Caco-2 (cell line): ENCODE measurements around the gene CD163. TPM values are rescaled to one million over a fixed set of nuclear protein-coding genes. Genes with fewer than 3 reads are reported as not detected.

Experiments used
- BruUV-seq: library from RNA; stranded (reverse); fragments of 400-500 nt; replicated peaks from 2 replicates; lab custom pipeline; 2021; lab: Mats Ljungman, UMichigan
- CTCF ChIA-PET: fragments of 300-600 bp; sonication (Branson Sonifier 250); formaldehyde crosslinking; loops from one replicate; lab custom pipeline; 2022; ENCODE audit warnings: antibody characterized with exemption; lab: Charles Lee
- POLR2A ChIA-PET: fragments of 300-600 bp; sonication (Branson Sonifier 250); formaldehyde crosslinking; loops from one replicate; lab custom pipeline; 2022; ENCODE audit warnings: antibody characterized with exemption; lab: Charles Lee
- DNase-seq, 2 experiments: peaks; one replicate each; pipeline versions ENCODE4 v3.0.0 to v3.0.0-alpha.2; 2020 to 2022
- H3K27me3 ChIP-seq: replicated peaks from 2 replicates; pipeline ENCODE4 v1.6.0; 2011; ENCODE audit warnings: low read length; ENCODE audit not compliant: control insufficient read depth, insufficient read depth
- H3K36me3 ChIP-seq: 2 replicates; pipeline ENCODE4 v1.5.1; 2011; ENCODE audit warnings: low read length; ENCODE audit not compliant: control insufficient read depth, insufficient read depth
- H3K4me1 ChIP-seq: fragments of 250-450 bp; sonication (Bioruptor Pico); 2 replicates; pipeline ENCODE4 v1.5.1; 2020; ENCODE audit warnings: mild to moderate bottlenecking
- H3K4me3 ChIP-seq: 2 replicates; pipeline ENCODE4 v1.5.1; 2011; ENCODE audit warnings: low read depth, mild to moderate bottlenecking, control low read depth, low read length
- H3K9me3 ChIP-seq: fragments of 250-450 bp; sonication (Bioruptor Pico); 2 replicates; pipeline ENCODE4 v1.5.1; 2020; ENCODE audit warnings: mild to moderate bottlenecking, moderate library complexity
- H3K27ac Mint-ChIP-seq: one replicate; pipeline ENCODE4 v1.8.0; 2022; ENCODE audit warnings: mixed read lengths; ENCODE audit not compliant: unreplicated experiment
- H3K27me3 Mint-ChIP-seq: one replicate; pipeline ENCODE4 v1.8.0; 2022; ENCODE audit warnings: mixed read lengths; ENCODE audit not compliant: insufficient read depth, unreplicated experiment
- H3K36me3 Mint-ChIP-seq: one replicate; pipeline ENCODE4 v1.8.0; 2022; ENCODE audit warnings: mild to moderate bottlenecking, mixed read lengths; ENCODE audit not compliant: insufficient read depth, unreplicated experiment
- H3K4me1 Mint-ChIP-seq: one replicate; pipeline ENCODE4 v1.8.0; 2022; ENCODE audit warnings: low read depth, mixed read lengths; ENCODE audit not compliant: unreplicated experiment
- H3K4me3 Mint-ChIP-seq: one replicate; pipeline ENCODE4 v1.8.0; 2022; ENCODE audit warnings: mild to moderate bottlenecking, moderate library complexity, mixed read lengths; ENCODE audit not compliant: unreplicated experiment
- H3K9me3 Mint-ChIP-seq: one replicate; pipeline ENCODE4 v1.8.0; 2022; ENCODE audit warnings: mixed read lengths; ENCODE audit not compliant: unreplicated experiment
- CTCF ChIP-seq, 2 experiments: fragments of 200-600 bp in 1 of 2; IDR thresholded peaks; 1 replicate in 1 of 2; 2 replicates in 1 of 2; pipeline versions ENCODE4 v1.5.1 to v1.8.0; 2011 to 2022; ENCODE audit warnings: antibody characterized with exemption in 1 of 2, control low read depth in 1 of 2, inconsistent platforms in 1 of 2, low read depth in 1 of 2, low read length in 1 of 2, mild to moderate bottlenecking in 1 of 2, moderate library complexity in 1 of 2; ENCODE audit not compliant: insufficient read depth in 1 of 2, severe bottlenecking in 1 of 2, unreplicated experiment in 1 of 2
- intact Hi-C: fragments of 100-400 bp; cut with micrococcal nuclease; formaldehyde crosslinking; loops from one replicate; pipeline ENCODE4 v1.10.0; 2022; ENCODE audit not compliant: unreplicated experiment
- total RNA-seq: library from RNA; stranded (reverse); gene quantifications from 2 replicates; pipeline ENCODE4 v1.2.3, GENCODE V29; 2022

The CD163 gene
- total RNA-seq, 1 experiment from 2014 or later = 0.20 TPM

- intact Hi-C loops = no loop called here
- Mint-ChIP-seq H3K4me1 (peaks cover 10% of the 10 kb centered on the region), H3K36me3 (no peaks in the 10 kb centered on the region), H3K4me3 (no peak overlapping the region), H3K9me3 (peaks cover 11% of the 10 kb centered on the region), H3K27me3 (peaks cover 14% of the 10 kb centered on the region), H3K27ac (no peak overlapping the region)
- H3K9me3 ChIP-seq = no peaks in the 10 kb centered on the region; the same call in 1 of the 2 replicates
- H3K27me3 ChIP-seq = no peaks in the 10 kb centered on the region
- no peak for TF ChIP-seq CTCF (IDR thresholded peaks at IDR 0.05; ENCODE audit: insufficient read depth in 1 of 2, low read depth in 1 of 2, low read length in 1 of 2, severe bottlenecking in 1 of 2, unreplicated experiment in 1 of 2)
- BruUV-seq = no TSS peak
- ChIA-PET POLR2A (no interaction called here), CTCF (no interaction called here)
- DNase-seq = no peak
- no peaks in the 10 kb centered on the region for H3K36me3 ChIP-seq
- H3K4me3 ChIP-seq = no peak overlapping the region
- 0 out of 2 replicates have a peak, but pooled peaks cover 3% of the 10 kb centered on the region for H3K4me1 ChIP-seq
These were observed 51.8 kb downstream of the CD163 start for GRCh38 chr12:7451756-7452155.

- BruUV-seq = no TSS peak
- Histone ChIP-seq H3K9me3 (no peaks in the 10 kb centered on the region; the same call in 1 of the 2 replicates), H3K4me3 (no peak overlapping the region), H3K36me3 (no peaks in the 10 kb centered on the region), H3K27me3 (no peaks in the 10 kb centered on the region), H3K4me1 (0 out of 2 replicates have a peak, but pooled peaks cover 3% of the 10 kb centered on the region)
- peaks cover 11% of the 10 kb centered on the region for H3K9me3 Mint-ChIP-seq
- no peaks in the 10 kb centered on the region for H3K36me3 Mint-ChIP-seq
- TF ChIP-seq CTCF (IDR thresholded peaks at IDR 0.05; ENCODE audit: insufficient read depth in 1 of 2, low read depth in 1 of 2, low read length in 1 of 2, severe bottlenecking in 1 of 2, unreplicated experiment in 1 of 2) = no peak
- H3K4me3 Mint-ChIP-seq = no peak overlapping the region
- ChIA-PET CTCF (no interaction called here), POLR2A (no interaction called here)
- intact Hi-C loops = no loop called here
- peak in 1 of 2 experiments; percentile 9 for DNase-seq
- peaks cover 15% of the 10 kb centered on the region for H3K27me3 Mint-ChIP-seq
- H3K27ac Mint-ChIP-seq = no peak overlapping the region
- H3K4me1 Mint-ChIP-seq = peaks cover 10% of the 10 kb centered on the region
These were observed 52.9 kb downstream of the CD163 start for GRCh38 chr12:7450667-7451066.

- Mint-ChIP-seq H3K9me3 (no peaks in the 10 kb centered on the region), H3K4me3 (no peak overlapping the region), H3K27ac (no peak overlapping the region), H3K36me3 (no peaks in the 10 kb centered on the region), H3K27me3 (peaks cover 17% of the 10 kb centered on the region), H3K4me1 (peaks cover 10% of the 10 kb centered on the region)
- no peak for TF ChIP-seq CTCF (IDR thresholded peaks at IDR 0.05; ENCODE audit: insufficient read depth in 1 of 2, low read depth in 1 of 2, low read length in 1 of 2, severe bottlenecking in 1 of 2, unreplicated experiment in 1 of 2)
- intact Hi-C loops = no loop called here
- no peaks in the 10 kb centered on the region for H3K27me3 ChIP-seq
- H3K4me3 ChIP-seq = no peak overlapping the region
- DNase-seq = no peak
- 0 out of 2 replicates have a peak, but pooled peaks cover 3% of the 10 kb centered on the region for H3K4me1 ChIP-seq
- ChIA-PET CTCF (no interaction called here), POLR2A (no interaction called here)
- no TSS peak for BruUV-seq
- H3K36me3 ChIP-seq = no peaks in the 10 kb centered on the region
- H3K9me3 ChIP-seq = no peaks in the 10 kb centered on the region
These were observed 55.5 kb downstream of the CD163 start for GRCh38 chr12:7448099-7448498.
